GM12875 (cell line): ENCODE data around the gene RPL31.

Source experiments
- H3K4me3 ChIP-seq: one replicate; pipeline ENCODE4 v1.5.1; 2011; ENCODE audit warnings: low read depth, low read length, control low read depth
- CTCF ChIP-seq: IDR thresholded peaks from 2 replicates; pipeline ENCODE4 v1.5.1; 2011; ENCODE audit warnings: low read depth, mild to moderate bottlenecking, control low read depth, inconsistent platforms, low read length, moderate library complexity, borderline replicate concordance; ENCODE audit not compliant: insufficient read depth

The RPL31 gene

GRCh38 chr2:100959225-100959880 is 42.7 kb upstream of the RPL31 start:
- H3K4me3 ChIP-seq = no peak overlapping the region
- no peak for TF ChIP-seq CTCF

DNA sequence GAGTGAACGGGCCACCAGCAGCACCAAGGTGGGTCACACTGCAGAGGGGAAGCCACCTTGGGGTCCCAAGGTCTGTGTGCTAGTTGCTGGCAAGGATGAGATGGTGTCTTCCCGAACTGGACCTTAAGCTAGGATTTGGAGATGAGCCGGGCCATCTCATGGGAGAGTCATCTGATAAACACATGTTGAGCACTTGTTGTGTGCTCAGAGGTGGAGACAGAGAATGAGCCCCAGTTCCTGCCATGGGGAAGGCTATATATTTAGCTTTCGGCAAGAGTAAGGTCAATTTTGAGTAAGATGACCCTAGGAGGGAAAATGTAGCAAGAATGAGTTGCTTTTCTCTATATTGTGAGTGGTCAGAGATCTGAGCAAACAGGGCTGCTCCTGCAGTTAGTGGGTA is 41.4 kb upstream of the RPL31 start:
- TF ChIP-seq CTCF = no peak
- no peak overlapping the region for H3K4me3 ChIP-seq

GRCh38 chr2:100962366-100963025 is 39.6 kb upstream of the RPL31 start:
- TF ChIP-seq CTCF = no peak
- no peak overlapping the region for H3K4me3 ChIP-seq

DNA sequence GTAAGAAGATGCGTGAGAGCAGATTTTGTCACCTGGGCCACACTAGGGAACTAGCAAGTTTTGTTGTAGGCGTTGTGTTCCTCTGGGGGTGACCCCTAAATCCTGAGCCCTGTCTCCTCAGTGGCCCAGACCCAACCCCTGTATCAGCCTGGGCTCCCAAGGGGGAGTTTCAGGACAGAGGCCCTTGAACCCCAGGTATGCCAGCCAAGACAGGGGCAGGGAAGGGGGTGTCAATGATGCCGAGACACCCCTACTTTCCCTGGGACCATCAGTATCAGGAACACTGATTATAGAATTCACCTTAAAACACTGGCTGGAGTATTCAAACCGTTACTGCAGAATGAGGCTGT is 39.1 kb upstream of the RPL31 start:
- no peak for TF ChIP-seq CTCF
- H3K4me3 ChIP-seq = no peak overlapping the region

DNA sequence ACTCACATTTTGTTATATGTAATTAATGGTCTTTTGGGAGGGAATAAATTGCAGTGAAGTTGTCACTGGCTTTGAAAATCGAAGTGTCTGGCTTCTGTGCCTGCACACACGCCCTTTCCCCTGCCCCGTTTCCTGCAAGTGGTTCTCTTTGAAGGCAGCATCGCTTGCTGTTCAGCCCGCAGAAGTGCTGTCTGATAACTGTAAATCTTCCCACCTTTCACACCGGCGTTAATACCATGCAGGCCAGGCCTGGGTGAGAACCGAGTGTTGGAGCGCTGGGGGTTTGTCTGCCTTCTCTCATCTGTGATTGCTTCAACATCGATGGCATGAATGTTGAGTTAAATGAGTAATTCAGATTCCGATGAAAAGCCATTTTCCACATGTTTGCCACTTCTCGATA is 37.9 kb upstream of the RPL31 start:
- H3K4me3 ChIP-seq = no peak overlapping the region
- TF ChIP-seq CTCF = no peak

DNA sequence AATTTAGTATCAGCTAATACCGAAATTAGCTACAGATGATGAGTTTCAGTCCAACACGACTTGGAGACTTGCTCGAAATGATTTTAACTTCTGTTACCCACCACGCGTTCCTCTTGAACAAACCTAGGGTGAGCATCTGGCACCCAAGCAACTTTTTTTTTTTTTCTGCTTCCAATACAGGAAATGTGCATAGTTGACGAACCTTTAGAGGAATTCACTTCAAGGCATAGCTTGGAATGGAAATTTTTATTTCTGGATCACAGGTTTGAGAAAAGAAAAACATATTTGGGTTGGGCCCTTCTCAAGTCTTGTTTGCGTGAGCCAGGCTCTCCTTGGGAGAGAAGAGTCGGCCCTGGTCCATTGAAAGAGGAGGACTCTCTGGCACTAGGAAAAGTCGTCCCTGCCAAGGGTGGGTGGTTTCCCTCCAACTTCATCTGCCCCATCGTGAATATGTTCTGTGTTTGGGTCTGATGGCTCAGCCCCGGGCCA is 37.4 kb upstream of the RPL31 start:
- TF ChIP-seq CTCF = no peak
- no peak overlapping the region for H3K4me3 ChIP-seq

GRCh38 chr2:100965596-100965995 is 36.5 kb upstream of the RPL31 start:
- H3K4me3 ChIP-seq = no peak overlapping the region
- TF ChIP-seq CTCF = no peak
